ENCODE data around the gene VWA3B. TPM values are rescaled to one million over a fixed set of nuclear protein-coding genes. Genes with fewer than 3 reads are reported as not detected.
A peak's percentile ranks its signal among the peaks of the same experiment; 100 is the strongest.
"Not testable (repeated sequence)": the region's sequence is repeated elsewhere in the genome, so short reads cannot be mapped to it uniquely, and the experiment has no call there.

Gene VWA3B
- total RNA-seq, 2 donors from 2014 or later: 0.78 TPM; not detected in 1

- no peak overlapping the region for H3K4me3 ChIP-seq
- DNase-seq (no peak), ATAC-seq (no peak)
- TF ChIP-seq POLR2A (IDR thresholded peaks at IDR 0.05): no peak
- TF ChIP-seq CTCF (IDR thresholded peaks at IDR 0.05): no peak
- no peak overlapping the region for H3K27ac ChIP-seq
- H3K4me1 ChIP-seq: peaks cover 11% of the 10 kb centered on the region
- H3K36me3 ChIP-seq (replicated peaks in 1 of 2; ENCODE audit: insufficient read depth in 1 of 2, low read depth in 2 of 2): no peaks in the 10 kb centered on the region
- no peaks in the 10 kb centered on the region for H3K9me3 ChIP-seq
- H3K27me3 ChIP-seq: no peaks in the 10 kb centered on the region
- intact Hi-C loops (cut with DNase I): no loop called here
- 81 to 94% methylated on average over 1 of the region's 1 CpG for WGBS, 2 donors
Measured at GRCh38 chr2:98091738-98092137, 4.8 kb downstream of the VWA3B start.

- Histone ChIP-seq H3K4me1 (no peaks in the 10 kb centered on the region), H3K9me3 (no peaks in the 10 kb centered on the region), H3K27ac (no peak overlapping the region), H3K4me3 (no peak overlapping the region), H3K27me3 (no peaks in the 10 kb centered on the region), H3K36me3 (replicated peaks in 1 of 2; ENCODE audit: insufficient read depth in 1 of 2, low read depth in 2 of 2) (no peaks in the 10 kb centered on the region)
- no peak for ATAC-seq
- TF ChIP-seq CTCF (IDR thresholded peaks at IDR 0.05) (no peak), POLR2A (IDR thresholded peaks at IDR 0.05) (no peak)
- intact Hi-C loops (cut with DNase I): no loop called here
- 77 to 82% methylated on average over 3 of the region's 3 CpGs for WGBS, 2 donors
- no peak for DNase-seq
Measured at GRCh38 chr2:98093146-98093545, 6.2 kb downstream of the VWA3B start.

- WGBS, 2 donors: 83 to 84% methylated on average over 5 of the region's 5 CpGs
- H3K4me1 ChIP-seq: no peaks in the 10 kb centered on the region
- no peaks in the 10 kb centered on the region for H3K9me3 ChIP-seq
- H3K27me3 ChIP-seq: no peaks in the 10 kb centered on the region
- ATAC-seq: no peak
- H3K27ac ChIP-seq: no peak overlapping the region
- intact Hi-C loops (cut with DNase I): no loop called here
- DNase-seq: no peak
- no peak overlapping the region for H3K4me3 ChIP-seq
- H3K36me3 ChIP-seq (replicated peaks in 1 of 2; ENCODE audit: insufficient read depth in 1 of 2, low read depth in 2 of 2): no peaks in the 10 kb centered on the region
- no peak for TF ChIP-seq CTCF (IDR thresholded peaks at IDR 0.05)
- TF ChIP-seq POLR2A (IDR thresholded peaks at IDR 0.05): no peak
Measured at GRCh38 chr2:98093611-98094010, 6.6 kb downstream of the VWA3B start.

GRCh38 chr2:98099939-98100743 lies 13.2 kb downstream of the VWA3B start:
- H3K9me3 ChIP-seq: no peaks in the 10 kb centered on the region
- 45 to 56% methylated on average over 6 of the region's 6 CpGs for WGBS, 2 donors
- TF ChIP-seq POLR2A (IDR thresholded peaks at IDR 0.05) (no peak), CTCF (IDR thresholded peaks at IDR 0.05) (no peak)
- no peak overlapping the region for H3K4me3 ChIP-seq
- ATAC-seq (no peak), DNase-seq (peak in 1 of 4 donors; percentile 28)
- H3K27ac ChIP-seq: no peak overlapping the region
- intact Hi-C loops (cut with DNase I): no loop called here
- H3K27me3 ChIP-seq: no peaks in the 10 kb centered on the region
- H3K4me1 ChIP-seq: peaks cover 5% of the 10 kb centered on the region
- H3K36me3 ChIP-seq (replicated peaks in 1 of 2; ENCODE audit: insufficient read depth in 1 of 2, low read depth in 2 of 2): no peaks in the 10 kb centered on the region

GRCh38 chr2:98102315-98102714 lies 15.3 kb downstream of the VWA3B start:
- H3K9me3 ChIP-seq; ATAC-seq; H3K27ac ChIP-seq; H3K27me3 ChIP-seq; intact Hi-C loops (cut with DNase I); H3K36me3 ChIP-seq (replicated peaks in 1 of 2; ENCODE audit: insufficient read depth in 1 of 2, low read depth in 2 of 2); H3K4me3 ChIP-seq; H3K4me1 ChIP-seq; DNase-seq: not testable (repeated sequence)
- WGBS, 2 donors: 94 to 97% methylated on average over 17 of the region's 17 CpGs

Measured in body of pancreas (tissue), 4 donors.